ENCODE results near the gene CHST2. TPM values are rescaled to one million over a fixed set of nuclear protein-coding genes. Genes with fewer than 3 reads are reported as not detected.

The CHST2 gene
- total and polyA plus RNA-seq, 4 donors = 4.1 to 53.3 (median 18.4) TPM

- Histone ChIP-seq H3K9me3 (ENCODE audit: control insufficient read depth in 4 of 4, insufficient read depth in 3 of 4, low read length in 3 of 4) (peaks cover 0 to 7% (median 4%) of the 10 kb centered on the region in 4 donors), H3K27ac (ENCODE audit: low read depth in 1 of 2, low read length in 1 of 2) (no peak overlapping the region), H3K36me3 (ENCODE audit: control insufficient read depth in 4 of 4, insufficient read depth in 4 of 4, low read length in 4 of 4) (no peaks in the 10 kb centered on the region), H3K4me3 (no peak overlapping the region), H3K27me3 (ENCODE audit: control insufficient read depth in 3 of 3, insufficient read depth in 3 of 3, low read length in 2 of 3) (no peaks in the 10 kb centered on the region), H3K9ac (ENCODE audit: insufficient read depth in 1 of 2, low read length in 2 of 2) (no peak overlapping the region), H3K4me1 (ENCODE audit: control insufficient read depth in 5 of 5, insufficient read depth in 5 of 5, low read length in 5 of 5) (no peaks in the 10 kb centered on the region)
- TF ChIP-seq CTCF (IDR thresholded peaks at IDR 0.05; ENCODE audit: control extremely low read depth, extremely low read depth) = no peak
- peak in 2 of 3 donors; percentile 26 to 41 for DNase-seq
- WGBS, 2 donors = 83 to 89% methylated on average over 5 of the region's 5 CpGs
- no peak for ATAC-seq (ENCODE audit: insufficient read depth, low FRiP score)
These were observed 9.7 kb upstream of the CHST2 start for GRCh38 chr3:143109861-143110260.

GRCh38 chr3:143110371-143110770 is 9.2 kb upstream of the CHST2 start:
- H3K4me1 ChIP-seq (ENCODE audit: control insufficient read depth in 5 of 5, insufficient read depth in 5 of 5, low read length in 5 of 5) = no peaks in the 10 kb centered on the region
- no peak overlapping the region for H3K4me3 ChIP-seq
- H3K27ac ChIP-seq (ENCODE audit: low read depth in 1 of 2, low read length in 1 of 2) = no peak overlapping the region
- TF ChIP-seq CTCF (IDR thresholded peaks at IDR 0.05; ENCODE audit: control extremely low read depth, extremely low read depth) = no peak
- WGBS, 2 donors = 87% methylated on average over 5 of the region's 5 CpGs
- H3K27me3 ChIP-seq (ENCODE audit: control insufficient read depth in 3 of 3, insufficient read depth in 3 of 3, low read length in 2 of 3) = no peaks in the 10 kb centered on the region
- no peak overlapping the region for H3K9ac ChIP-seq (ENCODE audit: insufficient read depth in 1 of 2, low read length in 2 of 2)
- ATAC-seq (ENCODE audit: insufficient read depth, low FRiP score) (no peak), DNase-seq (no peak)
- peaks cover 0 to 4% (median under 1%) of the 10 kb centered on the region in 4 donors for H3K9me3 ChIP-seq (ENCODE audit: control insufficient read depth in 4 of 4, insufficient read depth in 3 of 4, low read length in 3 of 4)
- no peaks in the 10 kb centered on the region for H3K36me3 ChIP-seq (ENCODE audit: control insufficient read depth in 4 of 4, insufficient read depth in 4 of 4, low read length in 4 of 4)

- TF ChIP-seq CTCF (IDR thresholded peaks at IDR 0.05; ENCODE audit: control extremely low read depth, extremely low read depth) = no peak
- H3K27ac ChIP-seq (ENCODE audit: low read depth in 1 of 2, low read length in 1 of 2) = peak overlapping the region in 1 of 2 donors; percentile 47
These were observed 952 bp upstream of the CHST2 start for GRCh38 chr3:143118630-143119008.

More at GRCh38 chr3:143118630-143119008, 952 bp upstream of the CHST2 start:
- Histone ChIP-seq H3K9me3 (ENCODE audit: control insufficient read depth in 4 of 4, insufficient read depth in 3 of 4, low read length in 3 of 4) (no peaks in the 10 kb centered on the region), H3K9ac (ENCODE audit: insufficient read depth in 1 of 2, low read length in 2 of 2) (peak overlapping the region in 1 of 2 donors; percentile 76), H3K27me3 (ENCODE audit: control insufficient read depth in 3 of 3, insufficient read depth in 3 of 3, low read length in 2 of 3) (peaks cover 0 to 12% (median 0%) of the 10 kb centered on the region in 3 donors), H3K36me3 (ENCODE audit: control insufficient read depth in 4 of 4, insufficient read depth in 4 of 4, low read length in 4 of 4) (peaks cover 0 to 36% (median 8%) of the 10 kb centered on the region in 4 donors), H3K4me1 (ENCODE audit: control insufficient read depth in 5 of 5, insufficient read depth in 5 of 5, low read length in 5 of 5) (peaks cover 0 to 26% (median 6%) of the 10 kb centered on the region in 5 donors), H3K4me3 (no peak overlapping the region)
- 41 to 43% methylated on average over 13 of the region's 13 CpGs for WGBS, 2 donors
- ATAC-seq (ENCODE audit: insufficient read depth, low FRiP score) (no peak), DNase-seq (peak in 2 of 3 donors; percentile 42 to 54)
